Colon (tissue), 2 donors: Measurements from ENCODE around the gene GARS1.
"Not testable (repeated sequence)": the region's sequence is repeated elsewhere in the genome, so short reads cannot be mapped to it uniquely, and the experiment has no call there.

ENCODE experiments used
- FAIRE-seq: peaks from 2 replicates; lab custom pipeline; 2012; peaks lifted over from hg19 to GRCh38; lab: Jason Lieb, UNC
- donor health status: control.
- donor health status: control.

Gene GARS1

DNA sequence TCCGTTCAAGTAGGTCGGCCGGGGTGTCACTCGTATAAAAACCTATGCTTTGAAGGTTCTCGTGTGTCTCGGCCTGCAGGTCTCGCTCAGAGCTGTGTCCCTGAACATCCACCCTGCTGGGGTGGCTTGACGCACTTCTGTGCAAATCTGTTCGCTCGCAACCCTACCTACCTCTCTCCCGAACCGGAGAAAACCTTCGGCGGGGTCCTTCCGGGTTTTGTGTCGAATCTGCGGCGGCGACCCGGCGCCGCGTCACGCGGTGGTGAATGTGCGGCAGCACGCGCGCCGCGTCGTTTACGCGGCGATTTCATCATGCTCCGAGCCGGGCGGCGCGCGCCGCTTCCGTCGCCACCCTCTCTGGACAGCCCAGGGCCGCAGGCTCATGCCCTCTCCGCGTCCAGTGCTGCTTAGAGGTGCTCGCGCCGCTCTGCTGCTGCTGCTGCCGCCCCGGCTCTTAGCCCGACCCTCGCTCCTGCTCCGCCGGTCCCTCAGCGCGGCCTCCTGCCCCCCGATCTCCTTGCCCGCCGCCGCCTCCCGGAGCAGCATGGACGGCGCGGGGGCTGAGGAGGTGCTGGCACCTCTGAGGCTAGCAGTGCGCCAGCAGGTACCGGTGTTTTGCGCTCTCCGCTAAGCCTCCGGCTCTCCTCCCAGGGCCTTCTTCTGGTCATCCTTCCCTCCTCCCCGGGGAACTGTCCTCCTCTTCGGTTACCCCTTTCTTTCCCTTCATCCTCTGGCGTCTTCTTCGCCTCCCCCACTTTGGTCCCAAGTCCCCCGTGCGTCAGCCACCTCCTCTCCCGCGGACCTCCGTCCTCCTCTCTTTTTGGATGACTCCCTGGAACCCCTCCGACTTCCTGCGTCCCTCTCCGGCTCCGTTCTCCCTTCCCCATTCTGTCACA, at the start of gene GARS1:
GARS1 (plus strand) TSS at position 339 of the 896 bp plus-strand sequence; CDS start at position 383, 44 bp downstream.
- no peak for FAIRE-seq

GRCh38 chr7:30545791-30546555, 48.7 kb upstream of the GARS1 start:
- no peak for FAIRE-seq

DNA sequence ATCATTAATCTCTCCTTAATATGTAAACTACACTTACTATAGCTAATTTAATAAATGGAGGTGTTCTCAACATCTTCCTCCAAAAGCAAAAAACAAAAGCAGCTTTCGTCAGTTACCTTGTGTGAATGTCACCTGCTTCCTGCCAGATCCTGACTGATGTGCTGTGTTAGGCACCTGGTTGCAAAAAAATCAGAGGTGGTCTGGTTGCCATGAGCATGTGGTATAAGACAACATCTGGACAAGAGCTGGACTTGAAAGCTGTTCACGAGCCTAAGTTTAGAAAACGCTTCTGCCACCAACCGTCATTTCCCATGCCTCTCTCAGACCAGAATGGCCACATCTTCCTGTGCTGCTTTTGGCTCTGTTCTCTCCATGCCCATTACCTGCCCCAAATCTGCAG, 48.1 kb upstream of the GARS1 start:
- no peak for FAIRE-seq

DNA sequence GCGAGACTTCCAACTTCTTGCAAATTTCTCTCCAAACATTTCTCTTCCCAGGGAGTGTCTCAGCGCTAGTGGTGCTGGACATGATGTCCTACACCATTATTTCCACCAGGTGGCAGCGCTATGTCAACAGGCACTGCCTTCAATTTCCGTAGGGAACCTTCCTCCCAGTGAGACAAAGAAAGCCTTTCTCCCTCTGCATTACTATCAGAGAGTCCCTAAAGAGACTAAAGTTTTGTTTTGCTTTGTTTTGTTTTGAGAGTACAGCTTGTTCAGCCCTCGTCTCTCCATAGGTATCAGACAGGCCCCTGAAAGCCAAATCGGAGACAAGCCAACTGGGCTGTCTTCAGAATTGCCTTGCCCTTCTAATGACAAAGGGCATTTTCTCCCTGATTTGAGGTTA, 45.8 kb upstream of the GARS1 start:
- FAIRE-seq = no peak

DNA sequence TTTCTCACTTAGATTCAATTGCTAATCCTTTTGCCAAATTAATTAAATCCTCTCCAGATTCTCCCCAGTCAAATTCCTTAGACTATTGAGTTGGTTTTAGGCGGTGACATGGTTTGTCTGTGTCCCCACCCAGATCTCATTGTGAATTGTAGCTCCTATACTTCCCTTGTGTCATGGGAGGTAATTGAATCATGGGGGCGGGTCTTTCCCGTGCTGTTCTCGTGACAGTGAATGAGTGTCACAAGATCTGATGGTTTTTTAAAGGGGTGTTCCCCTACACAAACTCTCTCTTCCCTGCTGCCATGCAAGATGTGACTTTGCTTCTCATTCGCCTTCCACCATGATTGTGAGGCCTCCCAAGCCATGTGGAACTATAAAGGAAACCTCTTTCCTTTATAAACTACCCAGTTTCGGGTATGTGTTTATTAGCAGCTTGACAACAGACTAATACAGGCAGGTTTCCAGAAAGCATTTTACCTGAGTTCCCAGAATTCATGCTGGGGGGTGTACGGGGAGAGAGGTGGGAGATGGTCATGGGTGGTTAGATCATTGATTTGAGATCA, 44.7 kb upstream of the GARS1 start:
- FAIRE-seq = no peak

DNA sequence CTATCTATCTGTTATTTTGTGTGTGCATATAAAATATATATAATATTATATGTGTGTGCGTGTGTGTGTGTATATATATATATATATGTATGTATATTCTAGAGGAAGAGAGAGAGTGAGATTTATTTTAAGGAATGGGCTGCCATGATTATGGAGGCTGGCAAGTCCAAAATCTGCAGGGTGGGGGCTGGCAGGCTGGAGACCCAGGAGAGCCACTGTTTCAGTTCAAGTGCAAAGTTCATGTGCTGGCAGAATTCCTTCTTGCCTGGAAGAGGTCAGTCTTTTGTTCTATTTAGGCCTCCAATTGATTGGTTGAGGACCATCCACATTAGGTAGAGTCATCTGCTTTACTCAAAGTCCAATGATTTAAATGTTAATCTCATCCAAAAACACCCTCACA, 42.3 kb upstream of the GARS1 start:
- FAIRE-seq = no peak

DNA sequence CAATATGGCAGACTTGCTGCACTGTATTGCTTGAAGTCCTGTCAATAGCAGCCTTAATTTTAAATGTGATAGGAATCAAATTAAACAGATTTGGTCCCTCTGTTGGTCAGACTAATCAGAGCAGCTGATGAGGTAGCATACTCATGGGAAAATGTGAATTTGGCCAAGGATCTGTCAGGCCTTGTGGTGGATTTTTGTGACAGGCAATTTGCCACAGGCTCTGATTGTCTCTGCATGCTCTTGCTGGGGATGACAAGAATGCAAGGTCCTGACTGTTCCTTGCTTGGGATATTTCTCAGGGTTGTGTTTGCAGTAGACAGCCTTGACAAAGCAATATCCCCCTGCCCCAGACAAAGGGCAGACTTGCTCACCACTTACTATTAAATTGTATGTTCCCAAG, 41.5 kb upstream of the GARS1 start:
- FAIRE-seq = no peak

- FAIRE-seq = no peak
Measured at GRCh38 chr7:30553546-30553945, 41.1 kb upstream of the GARS1 start.

GRCh38 chr7:30555525-30555924, 39.2 kb upstream of the GARS1 start:
- no peak for FAIRE-seq

DNA sequence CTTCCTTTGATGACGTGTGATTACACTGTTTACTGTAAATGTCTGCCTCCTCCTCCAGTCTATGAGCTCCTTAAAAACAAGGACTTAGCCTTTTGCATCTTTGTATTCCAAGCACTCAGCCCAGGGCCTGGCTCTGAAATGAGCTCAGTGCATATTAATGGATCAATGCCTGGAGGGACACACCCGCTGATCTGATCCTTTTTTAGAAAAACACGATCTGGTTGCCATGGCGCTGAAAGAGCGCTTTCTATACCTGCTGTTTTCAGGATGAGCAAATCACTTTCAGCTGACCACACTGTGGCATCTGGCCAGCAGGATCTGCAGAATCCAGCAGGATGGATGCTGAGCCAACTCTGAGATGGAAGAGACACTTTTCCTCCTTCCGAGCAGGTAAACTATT, 37.8 kb upstream of the GARS1 start:
- no peak for FAIRE-seq

GRCh38 chr7:30557245-30557644, 37.4 kb upstream of the GARS1 start:
- no peak for FAIRE-seq

DNA sequence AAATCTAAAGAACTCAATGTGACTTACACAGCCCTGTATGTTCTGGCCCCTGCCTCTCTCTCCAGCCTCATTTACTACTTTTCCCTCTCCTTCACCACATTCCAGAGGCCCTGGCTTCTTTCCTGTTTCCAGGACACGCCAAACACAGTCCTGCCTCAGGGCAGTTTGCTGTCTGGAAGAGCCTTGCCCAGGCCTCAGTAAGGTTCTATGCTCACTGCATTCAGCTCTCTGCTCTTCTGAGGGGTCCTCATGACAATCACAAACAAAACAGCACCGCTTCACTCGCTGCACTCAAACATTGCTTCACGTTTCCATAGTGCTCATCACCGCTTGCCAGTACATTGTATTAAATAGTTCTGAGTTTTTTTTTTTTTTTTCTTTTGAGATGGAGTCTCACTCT, 35.1 kb upstream of the GARS1 start:
- FAIRE-seq = no peak

DNA sequence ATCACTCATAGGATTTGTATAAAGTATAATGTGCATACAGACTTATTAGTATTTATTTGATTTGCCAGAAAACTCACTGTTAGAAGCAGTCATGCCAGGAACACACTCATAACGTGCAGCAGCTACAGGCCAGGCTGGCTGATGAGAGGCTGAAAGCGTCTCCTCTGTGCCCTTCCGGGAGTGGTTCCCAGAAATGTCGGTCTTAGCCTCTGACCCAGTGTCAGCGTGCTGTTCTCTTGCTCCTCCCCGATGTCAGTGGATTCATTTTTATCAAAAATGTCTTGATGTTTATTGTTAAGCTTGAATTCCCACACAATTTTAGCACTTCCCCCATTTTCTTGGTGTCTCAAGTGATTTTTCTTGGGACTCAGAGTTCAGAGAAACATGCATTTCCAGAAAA, 33.3 kb upstream of the GARS1 start:
- FAIRE-seq = no peak

- no peak for FAIRE-seq
Measured at GRCh38 chr7:30562498-30562897, 32.2 kb upstream of the GARS1 start.

- no peak for FAIRE-seq
Measured at GRCh38 chr7:30562909-30563308, 31.8 kb upstream of the GARS1 start.

- no peak for FAIRE-seq
Measured at GRCh38 chr7:30563326-30563942, 31.2 kb upstream of the GARS1 start.

DNA sequence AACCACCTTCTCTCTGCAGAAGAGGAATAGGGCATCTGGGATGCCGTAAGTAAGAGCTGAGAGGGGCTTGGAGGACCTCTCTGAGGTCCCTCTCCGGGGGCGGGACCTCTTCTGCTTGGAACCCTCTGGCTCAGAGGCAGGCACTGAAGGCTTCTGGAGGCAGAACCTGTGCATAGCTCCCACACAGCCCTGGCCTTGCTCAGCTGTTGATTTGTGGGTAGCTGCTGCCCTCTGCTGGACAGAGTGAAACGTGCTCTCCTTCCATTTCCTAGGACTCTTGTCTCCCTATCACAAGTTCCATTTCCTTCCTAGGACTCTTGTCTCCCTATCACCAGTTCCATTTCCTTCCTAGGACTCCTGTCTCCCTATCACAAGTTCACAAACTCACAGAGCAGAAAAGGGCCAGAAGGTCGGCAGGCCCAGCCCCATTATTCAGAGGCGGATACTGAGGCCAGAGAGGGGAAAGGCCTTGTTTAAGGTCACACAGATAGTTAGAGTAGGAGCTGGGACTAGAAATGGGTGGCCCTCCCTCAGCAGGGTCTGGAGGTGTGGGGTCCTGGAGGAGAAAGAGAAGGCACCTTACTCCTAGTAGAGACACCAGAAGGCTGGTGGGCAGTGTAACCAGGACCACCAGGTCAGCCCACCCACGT, 30.3 kb upstream of the GARS1 start:
- no peak for FAIRE-seq

- no peak for FAIRE-seq
Measured at GRCh38 chr7:30566596-30566995, 28.1 kb upstream of the GARS1 start.

DNA sequence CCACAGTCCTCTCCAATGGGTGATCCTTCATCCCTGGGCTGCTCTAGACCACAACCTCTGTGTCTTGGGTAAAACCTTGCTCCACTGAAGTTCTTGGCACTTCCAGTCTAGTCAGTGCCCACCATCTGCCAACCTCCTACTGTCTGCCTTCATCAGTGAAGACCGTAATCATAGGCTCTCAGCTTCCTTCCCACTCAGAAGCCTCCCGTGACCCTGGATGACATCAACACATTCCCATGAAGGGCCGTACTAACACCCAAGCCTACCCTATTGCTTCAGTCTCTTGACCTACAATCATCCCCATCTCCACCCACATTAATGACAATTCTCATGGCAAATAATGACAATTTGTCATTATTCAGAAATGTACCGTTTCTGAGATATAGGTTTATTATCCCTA, 27.6 kb upstream of the GARS1 start:
- FAIRE-seq = no peak

- FAIRE-seq = not testable (repeated sequence)
Measured at GRCh38 chr7:30570238-30570637, 24.4 kb upstream of the GARS1 start.

DNA sequence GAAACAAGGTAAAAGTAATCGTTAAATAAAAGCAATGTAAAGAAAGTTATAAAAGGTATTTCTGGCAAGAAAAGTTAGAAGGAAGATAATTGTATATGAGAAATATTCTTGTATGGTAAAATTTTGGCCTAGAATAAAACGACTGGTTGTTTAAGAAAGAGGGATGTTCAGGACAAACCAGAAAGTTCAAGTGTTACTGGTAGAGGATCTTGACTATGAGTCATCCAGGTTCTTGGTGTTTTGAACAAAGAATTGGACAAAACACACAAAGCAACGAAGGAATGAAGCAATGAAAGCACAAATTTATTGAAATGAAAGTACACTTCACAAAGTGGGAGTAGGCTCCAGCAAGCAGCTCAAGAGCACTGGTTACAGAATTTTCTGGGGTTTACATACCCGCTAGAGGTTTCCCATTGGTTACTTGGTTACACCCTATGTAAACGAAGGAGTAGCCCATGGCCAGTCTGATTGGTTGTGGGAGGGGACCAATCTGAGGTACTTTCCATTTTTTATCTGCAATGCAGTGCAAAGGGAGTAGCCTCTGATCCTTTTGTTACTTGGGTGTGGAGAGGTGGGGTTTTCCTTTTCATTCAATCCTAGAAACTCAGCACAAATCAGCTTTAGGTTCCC, 22.4 kb upstream of the GARS1 start:
- no peak for FAIRE-seq

DNA sequence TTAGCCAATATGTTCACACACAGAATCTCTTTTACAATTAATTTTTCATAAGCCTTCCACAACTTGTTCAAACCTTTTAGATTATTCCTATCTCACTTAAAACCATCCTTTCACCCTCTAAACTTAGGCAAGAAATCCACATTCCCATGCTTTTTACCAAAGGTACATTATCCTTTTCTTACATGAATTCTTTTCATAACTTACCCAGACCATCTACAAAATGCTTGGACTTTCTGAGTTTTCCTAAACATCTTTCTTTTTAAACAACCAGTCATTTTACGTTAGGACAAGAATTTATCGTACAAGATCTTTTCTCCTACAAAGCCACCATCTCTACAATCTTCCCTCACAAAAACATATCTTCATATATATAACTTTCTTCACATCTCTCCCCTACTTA, 18.8 kb upstream of the GARS1 start:
- no peak for FAIRE-seq
